HepG2 (cell line): ENCODE data around the gene SH3D19. TPM values are rescaled to one million over a fixed set of nuclear protein-coding genes. Genes with fewer than 3 reads are reported as not detected.
A peak's percentile ranks its signal among the peaks of the same experiment; 100 is the strongest.

ENCODE experiments used
- FOXA3 ChIP-seq: IDR thresholded peaks from 2 replicates; pipeline ENCODE4 v1.6.1; 2016; ENCODE audit warnings: missing genetic modification reagents, missing compliant biosample characterization
- JUN ChIP-seq: sonication (generic); formaldehyde crosslinking; IDR thresholded peaks from 2 replicates; pipeline ENCODE4 v1.4.0; 2020; ENCODE audit warnings: mild to moderate bottlenecking, missing genetic modification reagents
- MYC ChIP-seq: sonication (generic); formaldehyde crosslinking; IDR thresholded peaks from 2 replicates; pipeline ENCODE4 v1.9.0; 2021; ENCODE audit warnings: missing genetic modification reagents, borderline replicate concordance
- NCOR1 ChIP-seq: fragments of 200-600 bp; sonication (generic); IDR thresholded peaks from 2 replicates; pipeline ENCODE4 v1.7.0; 2017; ENCODE audit warnings: antibody characterized with exemption, low read length, borderline replicate concordance
- SAP130 ChIP-seq: IDR thresholded peaks from 2 replicates; pipeline ENCODE4 v1.6.1; 2016; ENCODE audit warnings: low read depth
- SOX6 ChIP-seq, 2 experiments: fragments of 450-650 bp in 1 of 2; sonication (generic) in 1 of 2; formaldehyde crosslinking in 1 of 2; IDR thresholded peaks; 2 replicates each; pipeline versions ENCODE4 v1.4.0 to v1.6.1; 2017 to 2020; ENCODE audit warnings: antibody characterized with exemption in 1 of 2, mild to moderate bottlenecking in 1 of 2, missing genetic modification reagents in 1 of 2
- TBX3 ChIP-seq: fragments of 450-650 bp; IDR thresholded peaks from 2 replicates; pipeline ENCODE4 v1.6.1; 2017; ENCODE audit warnings: antibody characterized with exemption, mild to moderate bottlenecking, inconsistent platforms, borderline replicate concordance
- ZNF501 ChIP-seq: sonication (generic); formaldehyde crosslinking; IDR thresholded peaks from 2 replicates; pipeline ENCODE4 v1.5.1; 2020; ENCODE audit warnings: mild to moderate bottlenecking, moderate library complexity, missing genetic modification reagents
- polyA plus RNA-seq, 8 experiments: library from polyadenylated mRNA; depleted of rRNA in 3 of 8; stranded (reverse) in 7 of 8; unstranded in 1 of 8; fragments of >200 nt; fragmentation: Illumina TruSeq in 4 of 8; extraction: Trizol in 4 of 8; gene quantifications; 2 replicates each; pipeline versions ENCODE4 v1.2.1 to v1.2.3, GENCODE V29; 2011 to 2016; ENCODE audit warnings: low read depth in 4 of 8, missing spikeins in 1 of 8, mixed read lengths in 1 of 8; ENCODE audit not compliant: insufficient read depth in 1 of 8
- total RNA-seq, 5 experiments: library from RNA; depleted of rRNA; stranded (reverse); fragments of >200 nt; fragmentation: Illumina TruSeq; extraction: Trizol; gene quantifications; 2 replicates each; pipeline ENCODE4 v1.2.3, GENCODE V29; 2016; ENCODE audit warnings: low read depth in 1 of 5
- TF ChIP-seq, protein P1 (sequence below): IDR thresholded peaks from 2 replicates; pipeline ENCODE4 v1.6.1; 2016; ENCODE audit warnings: missing compliant biosample characterization, missing genetic modification reagents, borderline replicate concordance
- TF ChIP-seq, protein P2 (sequence below): sonication (generic); formaldehyde crosslinking; IDR thresholded peaks from 2 replicates; pipeline ENCODE4 v1.4.0; 2020; ENCODE audit warnings: missing genetic modification reagents
- TF ChIP-seq, protein P3 (sequence below): sonication (generic); formaldehyde crosslinking; IDR thresholded peaks from 2 replicates; pipeline ENCODE4 v1.4.0; 2020; ENCODE audit warnings: missing genetic modification reagents
- TF ChIP-seq, protein P4 (sequence below): sonication (generic); formaldehyde crosslinking; IDR thresholded peaks from 2 replicates; pipeline ENCODE4 v1.5.0; 2020; ENCODE audit warnings: mild to moderate bottlenecking, missing genetic modification reagents, borderline replicate concordance
- TF ChIP-seq, protein P5 (sequence below): sonication (generic); formaldehyde crosslinking; IDR thresholded peaks from 2 replicates; pipeline ENCODE4 v1.5.1; 2020; ENCODE audit warnings: mild to moderate bottlenecking, missing genetic modification reagents, borderline replicate concordance

SH3D19 gene
- total and polyA plus RNA-seq, 2 of the 13 experiments (the other 11 are each of a cell fraction or from before 2014, with no cell fraction given) = 31.2 to 38.0 TPM

DNA sequence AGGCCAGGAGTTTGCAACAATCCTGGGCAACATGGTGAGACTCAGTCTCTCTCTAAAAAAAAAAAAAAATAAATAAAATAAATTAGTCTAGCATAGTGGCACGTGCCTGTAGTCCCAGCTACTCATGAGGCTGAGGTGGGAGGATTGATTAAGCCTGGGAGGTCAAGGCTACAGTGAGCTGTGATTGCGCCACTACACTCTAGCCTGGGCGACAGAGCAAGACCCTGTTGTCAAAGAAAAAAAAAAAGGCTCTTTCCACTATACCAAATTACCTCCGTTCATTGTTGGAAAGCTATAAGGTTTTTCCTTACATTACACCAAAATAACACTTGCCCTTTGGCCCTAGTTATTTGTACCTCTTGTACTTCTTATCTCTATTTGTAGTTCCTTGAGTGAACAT, 58.3 kb downstream of the SH3D19 start (continued):
- peak; percentile 67; the same call in 1 of the 2 replicates for TF ChIP-seq NCOR1
- peak; percentile 43; the same call in 1 of the 2 replicates for TF ChIP-seq MYC (CRISPR knock-in tag)
- TF ChIP-seq, protein P1, sequence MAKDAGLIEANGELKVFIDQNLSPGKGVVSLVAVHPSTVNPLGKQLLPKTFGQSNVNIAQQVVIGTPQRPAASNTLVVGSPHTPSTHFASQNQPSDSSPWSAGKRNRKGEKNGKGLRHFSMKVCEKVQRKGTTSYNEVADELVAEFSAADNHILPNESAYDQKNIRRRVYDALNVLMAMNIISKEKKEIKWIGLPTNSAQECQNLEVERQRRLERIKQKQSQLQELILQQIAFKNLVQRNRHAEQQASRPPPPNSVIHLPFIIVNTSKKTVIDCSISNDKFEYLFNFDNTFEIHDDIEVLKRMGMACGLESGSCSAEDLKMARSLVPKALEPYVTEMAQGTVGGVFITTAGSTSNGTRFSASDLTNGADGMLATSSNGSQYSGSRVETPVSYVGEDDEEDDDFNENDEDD (CRISPR knock-in tag) = peak; percentile 22; the same call in 1 of the 2 replicates
- TF ChIP-seq, protein P2, sequence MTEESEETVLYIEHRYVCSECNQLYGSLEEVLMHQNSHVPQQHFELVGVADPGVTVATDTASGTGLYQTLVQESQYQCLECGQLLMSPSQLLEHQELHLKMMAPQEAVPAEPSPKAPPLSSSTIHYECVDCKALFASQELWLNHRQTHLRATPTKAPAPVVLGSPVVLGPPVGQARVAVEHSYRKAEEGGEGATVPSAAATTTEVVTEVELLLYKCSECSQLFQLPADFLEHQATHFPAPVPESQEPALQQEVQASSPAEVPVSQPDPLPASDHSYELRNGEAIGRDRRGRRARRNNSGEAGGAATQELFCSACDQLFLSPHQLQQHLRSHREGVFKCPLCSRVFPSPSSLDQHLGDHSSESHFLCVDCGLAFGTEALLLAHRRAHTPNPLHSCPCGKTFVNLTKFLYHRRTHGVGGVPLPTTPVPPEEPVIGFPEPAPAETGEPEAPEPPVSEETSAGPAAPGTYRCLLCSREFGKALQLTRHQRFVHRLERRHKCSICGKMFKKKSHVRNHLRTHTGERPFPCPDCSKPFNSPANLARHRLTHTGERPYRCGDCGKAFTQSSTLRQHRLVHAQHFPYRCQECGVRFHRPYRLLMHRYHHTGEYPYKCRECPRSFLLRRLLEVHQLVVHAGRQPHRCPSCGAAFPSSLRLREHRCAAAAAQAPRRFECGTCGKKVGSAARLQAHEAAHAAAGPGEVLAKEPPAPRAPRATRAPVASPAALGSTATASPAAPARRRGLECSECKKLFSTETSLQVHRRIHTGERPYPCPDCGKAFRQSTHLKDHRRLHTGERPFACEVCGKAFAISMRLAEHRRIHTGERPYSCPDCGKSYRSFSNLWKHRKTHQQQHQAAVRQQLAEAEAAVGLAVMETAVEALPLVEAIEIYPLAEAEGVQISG (CRISPR knock-in tag) = 0 out of 2 replicates have a peak, but pooled peaks have one; percentile 28
- TF ChIP-seq FOXA3 (CRISPR knock-in tag) = peak; percentile 63
- 0 out of 2 replicates have a peak, but pooled peaks have one; percentile 30 for TF ChIP-seq ZNF501 (CRISPR knock-in tag)
- TF ChIP-seq, protein P3, sequence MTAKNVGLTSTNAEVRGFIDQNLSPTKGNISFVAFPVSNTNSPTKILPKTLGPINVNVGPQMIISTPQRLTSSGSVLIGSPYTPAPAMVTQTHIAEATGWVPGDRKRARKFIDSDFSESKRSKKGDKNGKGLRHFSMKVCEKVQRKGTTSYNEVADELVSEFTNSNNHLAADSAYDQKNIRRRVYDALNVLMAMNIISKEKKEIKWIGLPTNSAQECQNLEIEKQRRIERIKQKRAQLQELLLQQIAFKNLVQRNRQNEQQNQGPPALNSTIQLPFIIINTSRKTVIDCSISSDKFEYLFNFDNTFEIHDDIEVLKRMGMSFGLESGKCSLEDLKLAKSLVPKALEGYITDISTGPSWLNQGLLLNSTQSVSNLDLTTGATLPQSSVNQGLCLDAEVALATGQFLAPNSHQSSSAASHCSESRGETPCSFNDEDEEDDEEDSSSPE (CRISPR knock-in tag) = no peak
- no peak for TF ChIP-seq JUN (CRISPR knock-in tag)
- no peak for TF ChIP-seq SOX6 (IDR thresholded peaks at IDR 0.05)
- TF ChIP-seq SOX6 (CRISPR knock-in tag; IDR thresholded peaks at IDR 0.05) = peak; percentile 90
- TF ChIP-seq SAP130 (CRISPR knock-in tag) = peak; percentile 66
- TF ChIP-seq, protein P4, sequence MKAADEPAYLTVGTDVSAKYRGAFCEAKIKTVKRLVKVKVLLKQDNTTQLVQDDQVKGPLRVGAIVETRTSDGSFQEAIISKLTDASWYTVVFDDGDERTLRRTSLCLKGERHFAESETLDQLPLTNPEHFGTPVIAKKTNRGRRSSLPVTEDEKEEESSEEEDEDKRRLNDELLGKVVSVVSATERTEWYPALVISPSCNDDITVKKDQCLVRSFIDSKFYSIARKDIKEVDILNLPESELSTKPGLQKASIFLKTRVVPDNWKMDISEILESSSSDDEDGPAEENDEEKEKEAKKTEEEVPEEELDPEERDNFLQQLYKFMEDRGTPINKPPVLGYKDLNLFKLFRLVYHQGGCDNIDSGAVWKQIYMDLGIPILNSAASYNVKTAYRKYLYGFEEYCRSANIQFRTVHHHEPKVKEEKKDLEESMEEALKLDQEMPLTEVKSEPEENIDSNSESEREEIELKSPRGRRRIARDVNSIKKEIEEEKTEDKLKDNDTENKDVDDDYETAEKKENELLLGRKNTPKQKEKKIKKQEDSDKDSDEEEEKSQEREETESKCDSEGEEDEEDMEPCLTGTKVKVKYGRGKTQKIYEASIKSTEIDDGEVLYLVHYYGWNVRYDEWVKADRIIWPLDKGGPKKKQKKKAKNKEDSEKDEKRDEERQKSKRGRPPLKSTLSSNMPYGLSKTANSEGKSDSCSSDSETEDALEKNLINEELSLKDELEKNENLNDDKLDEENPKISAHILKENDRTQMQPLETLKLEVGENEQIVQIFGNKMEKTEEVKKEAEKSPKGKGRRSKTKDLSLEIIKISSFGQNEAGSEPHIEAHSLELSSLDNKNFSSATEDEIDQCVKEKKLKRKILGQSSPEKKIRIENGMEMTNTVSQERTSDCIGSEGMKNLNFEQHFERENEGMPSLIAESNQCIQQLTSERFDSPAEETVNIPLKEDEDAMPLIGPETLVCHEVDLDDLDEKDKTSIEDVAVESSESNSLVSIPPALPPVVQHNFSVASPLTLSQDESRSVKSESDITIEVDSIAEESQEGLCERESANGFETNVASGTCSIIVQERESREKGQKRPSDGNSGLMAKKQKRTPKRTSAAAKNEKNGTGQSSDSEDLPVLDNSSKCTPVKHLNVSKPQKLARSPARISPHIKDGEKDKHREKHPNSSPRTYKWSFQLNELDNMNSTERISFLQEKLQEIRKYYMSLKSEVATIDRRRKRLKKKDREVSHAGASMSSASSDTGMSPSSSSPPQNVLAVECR (CRISPR knock-in tag) = peak; percentile 21; the same call in 1 of the 2 replicates
- TF ChIP-seq TBX3 = peak; percentile 37; the same call in 1 of the 2 replicates
- TF ChIP-seq, protein P5, sequence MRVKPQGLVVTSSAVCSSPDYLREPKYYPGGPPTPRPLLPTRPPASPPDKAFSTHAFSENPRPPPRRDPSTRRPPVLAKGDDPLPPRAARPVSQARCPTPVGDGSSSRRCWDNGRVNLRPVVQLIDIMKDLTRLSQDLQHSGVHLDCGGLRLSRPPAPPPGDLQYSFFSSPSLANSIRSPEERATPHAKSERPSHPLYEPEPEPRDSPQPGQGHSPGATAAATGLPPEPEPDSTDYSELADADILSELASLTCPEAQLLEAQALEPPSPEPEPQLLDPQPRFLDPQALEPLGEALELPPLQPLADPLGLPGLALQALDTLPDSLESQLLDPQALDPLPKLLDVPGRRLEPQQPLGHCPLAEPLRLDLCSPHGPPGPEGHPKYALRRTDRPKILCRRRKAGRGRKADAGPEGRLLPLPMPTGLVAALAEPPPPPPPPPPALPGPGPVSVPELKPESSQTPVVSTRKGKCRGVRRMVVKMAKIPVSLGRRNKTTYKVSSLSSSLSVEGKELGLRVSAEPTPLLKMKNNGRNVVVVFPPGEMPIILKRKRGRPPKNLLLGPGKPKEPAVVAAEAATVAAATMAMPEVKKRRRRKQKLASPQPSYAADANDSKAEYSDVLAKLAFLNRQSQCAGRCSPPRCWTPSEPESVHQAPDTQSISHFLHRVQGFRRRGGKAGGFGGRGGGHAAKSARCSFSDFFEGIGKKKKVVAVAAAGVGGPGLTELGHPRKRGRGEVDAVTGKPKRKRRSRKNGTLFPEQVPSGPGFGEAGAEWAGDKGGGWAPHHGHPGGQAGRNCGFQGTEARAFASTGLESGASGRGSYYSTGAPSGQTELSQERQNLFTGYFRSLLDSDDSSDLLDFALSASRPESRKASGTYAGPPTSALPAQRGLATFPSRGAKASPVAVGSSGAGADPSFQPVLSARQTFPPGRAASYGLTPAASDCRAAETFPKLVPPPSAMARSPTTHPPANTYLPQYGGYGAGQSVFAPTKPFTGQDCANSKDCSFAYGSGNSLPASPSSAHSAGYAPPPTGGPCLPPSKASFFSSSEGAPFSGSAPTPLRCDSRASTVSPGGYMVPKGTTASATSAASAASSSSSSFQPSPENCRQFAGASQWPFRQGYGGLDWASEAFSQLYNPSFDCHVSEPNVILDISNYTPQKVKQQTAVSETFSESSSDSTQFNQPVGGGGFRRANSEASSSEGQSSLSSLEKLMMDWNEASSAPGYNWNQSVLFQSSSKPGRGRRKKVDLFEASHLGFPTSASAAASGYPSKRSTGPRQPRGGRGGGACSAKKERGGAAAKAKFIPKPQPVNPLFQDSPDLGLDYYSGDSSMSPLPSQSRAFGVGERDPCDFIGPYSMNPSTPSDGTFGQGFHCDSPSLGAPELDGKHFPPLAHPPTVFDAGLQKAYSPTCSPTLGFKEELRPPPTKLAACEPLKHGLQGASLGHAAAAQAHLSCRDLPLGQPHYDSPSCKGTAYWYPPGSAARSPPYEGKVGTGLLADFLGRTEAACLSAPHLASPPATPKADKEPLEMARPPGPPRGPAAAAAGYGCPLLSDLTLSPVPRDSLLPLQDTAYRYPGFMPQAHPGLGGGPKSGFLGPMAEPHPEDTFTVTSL (CRISPR knock-in tag) = peak; percentile 59
